22Rv1 (cell line): ENCODE measurements around the gene PTPN2.

Experiments used
- H3K27ac ChIP-seq: fragments of 450-650 bp; 2 replicates; pipeline ENCODE4 v1.5.1; 2017
- CTCF ChIP-seq: fragments of 450-650 bp; IDR thresholded peaks from 2 replicates; pipeline ENCODE4 v1.5.1; 2017; ENCODE audit warnings: mild to moderate bottlenecking
- ZFX ChIP-seq: fragments of 450-650 bp; IDR thresholded peaks from 2 replicates; pipeline ENCODE4 v1.6.1; 2017; ENCODE audit warnings: antibody characterized with exemption, borderline replicate concordance

PTPN2 gene

GRCh38 chr18:12754511-12754910 is 129.5 kb downstream of the PTPN2 start:
- TF ChIP-seq CTCF = no peak
- TF ChIP-seq ZFX = no peak
- H3K27ac ChIP-seq = no peak overlapping the region

- TF ChIP-seq CTCF (no peak), ZFX (no peak)
- no peak overlapping the region for H3K27ac ChIP-seq
Observed at GRCh38 chr18:12751891-12752290, 132.1 kb downstream of the PTPN2 start.

GRCh38 chr18:12751503-12751884 is 132.5 kb downstream of the PTPN2 start:
- no peak for TF ChIP-seq ZFX
- no peak for TF ChIP-seq CTCF
- H3K27ac ChIP-seq = no peak overlapping the region

- TF ChIP-seq ZFX (no peak), CTCF (no peak)
- H3K27ac ChIP-seq = no peak overlapping the region
Observed at GRCh38 chr18:12750715-12751502, 133.1 kb downstream of the PTPN2 start.

- no peak for TF ChIP-seq ZFX
- TF ChIP-seq CTCF = no peak
- no peak overlapping the region for H3K27ac ChIP-seq
Observed at GRCh38 chr18:12750076-12750714, 133.8 kb downstream of the PTPN2 start.

- TF ChIP-seq ZFX (no peak), CTCF (no peak)
- H3K27ac ChIP-seq = no peak overlapping the region
Observed at GRCh38 chr18:12749121-12749520, 134.9 kb downstream of the PTPN2 start.

- no peak overlapping the region for H3K27ac ChIP-seq
Observed at GRCh38 chr18:12748671-12749070, 135.4 kb downstream of the PTPN2 start.

More at GRCh38 chr18:12748671-12749070, 135.4 kb downstream of the PTPN2 start:
- TF ChIP-seq ZFX = no peak
- TF ChIP-seq CTCF = no peak
